HL-60 (cell line): Measurements from ENCODE around the gene GAB1.

Experiments used
- GABPA ChIP-seq: IDR thresholded peaks from 2 replicates; pipeline ENCODE4 v1.6.1; 2012; ENCODE audit warnings: low read depth
- TF ChIP-seq, protein P1 (sequence below): IDR thresholded peaks from one replicate; pipeline ENCODE4 v1.5.1; 2011; ENCODE audit warnings: low read length, control low read depth, inconsistent platforms; ENCODE audit not compliant: insufficient read depth

DNA sequence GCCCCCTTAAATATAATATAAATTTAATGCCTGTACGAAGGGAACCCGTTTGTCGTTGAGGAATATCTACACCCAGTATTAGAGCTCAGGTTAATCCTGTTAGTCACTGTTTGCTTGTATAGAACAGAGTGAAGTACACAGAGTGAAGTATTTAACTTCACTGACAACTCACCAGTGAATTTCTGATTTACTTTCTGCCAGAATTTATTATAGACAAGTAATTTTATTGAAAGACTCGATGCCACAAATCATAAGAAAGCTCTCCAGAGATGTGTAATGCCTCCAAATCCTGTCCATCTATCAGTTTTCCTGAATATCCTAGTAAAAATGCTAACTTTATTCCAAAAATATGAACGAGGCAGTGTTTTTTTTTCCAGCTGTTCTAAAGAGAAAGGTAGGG is 1.6 kb downstream of the GAB1 start:
- TF ChIP-seq, protein P1, sequence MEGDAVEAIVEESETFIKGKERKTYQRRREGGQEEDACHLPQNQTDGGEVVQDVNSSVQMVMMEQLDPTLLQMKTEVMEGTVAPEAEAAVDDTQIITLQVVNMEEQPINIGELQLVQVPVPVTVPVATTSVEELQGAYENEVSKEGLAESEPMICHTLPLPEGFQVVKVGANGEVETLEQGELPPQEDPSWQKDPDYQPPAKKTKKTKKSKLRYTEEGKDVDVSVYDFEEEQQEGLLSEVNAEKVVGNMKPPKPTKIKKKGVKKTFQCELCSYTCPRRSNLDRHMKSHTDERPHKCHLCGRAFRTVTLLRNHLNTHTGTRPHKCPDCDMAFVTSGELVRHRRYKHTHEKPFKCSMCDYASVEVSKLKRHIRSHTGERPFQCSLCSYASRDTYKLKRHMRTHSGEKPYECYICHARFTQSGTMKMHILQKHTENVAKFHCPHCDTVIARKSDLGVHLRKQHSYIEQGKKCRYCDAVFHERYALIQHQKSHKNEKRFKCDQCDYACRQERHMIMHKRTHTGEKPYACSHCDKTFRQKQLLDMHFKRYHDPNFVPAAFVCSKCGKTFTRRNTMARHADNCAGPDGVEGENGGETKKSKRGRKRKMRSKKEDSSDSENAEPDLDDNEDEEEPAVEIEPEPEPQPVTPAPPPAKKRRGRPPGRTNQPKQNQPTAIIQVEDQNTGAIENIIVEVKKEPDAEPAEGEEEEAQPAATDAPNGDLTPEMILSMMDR, result no peak
- TF ChIP-seq GABPA, result no peak
